HG02678 (cell line): ENCODE results near the gene CFAP43.

ENCODE experiments used
- ATAC-seq: cut with Tn5 transposase; IDR thresholded peaks from one replicate; pipeline ENCODE4 v1.9.1; 2021; ENCODE audit warnings: mild to moderate bottlenecking, moderate library complexity; ENCODE audit not compliant: unreplicated experiment

Gene CFAP43, protein sequence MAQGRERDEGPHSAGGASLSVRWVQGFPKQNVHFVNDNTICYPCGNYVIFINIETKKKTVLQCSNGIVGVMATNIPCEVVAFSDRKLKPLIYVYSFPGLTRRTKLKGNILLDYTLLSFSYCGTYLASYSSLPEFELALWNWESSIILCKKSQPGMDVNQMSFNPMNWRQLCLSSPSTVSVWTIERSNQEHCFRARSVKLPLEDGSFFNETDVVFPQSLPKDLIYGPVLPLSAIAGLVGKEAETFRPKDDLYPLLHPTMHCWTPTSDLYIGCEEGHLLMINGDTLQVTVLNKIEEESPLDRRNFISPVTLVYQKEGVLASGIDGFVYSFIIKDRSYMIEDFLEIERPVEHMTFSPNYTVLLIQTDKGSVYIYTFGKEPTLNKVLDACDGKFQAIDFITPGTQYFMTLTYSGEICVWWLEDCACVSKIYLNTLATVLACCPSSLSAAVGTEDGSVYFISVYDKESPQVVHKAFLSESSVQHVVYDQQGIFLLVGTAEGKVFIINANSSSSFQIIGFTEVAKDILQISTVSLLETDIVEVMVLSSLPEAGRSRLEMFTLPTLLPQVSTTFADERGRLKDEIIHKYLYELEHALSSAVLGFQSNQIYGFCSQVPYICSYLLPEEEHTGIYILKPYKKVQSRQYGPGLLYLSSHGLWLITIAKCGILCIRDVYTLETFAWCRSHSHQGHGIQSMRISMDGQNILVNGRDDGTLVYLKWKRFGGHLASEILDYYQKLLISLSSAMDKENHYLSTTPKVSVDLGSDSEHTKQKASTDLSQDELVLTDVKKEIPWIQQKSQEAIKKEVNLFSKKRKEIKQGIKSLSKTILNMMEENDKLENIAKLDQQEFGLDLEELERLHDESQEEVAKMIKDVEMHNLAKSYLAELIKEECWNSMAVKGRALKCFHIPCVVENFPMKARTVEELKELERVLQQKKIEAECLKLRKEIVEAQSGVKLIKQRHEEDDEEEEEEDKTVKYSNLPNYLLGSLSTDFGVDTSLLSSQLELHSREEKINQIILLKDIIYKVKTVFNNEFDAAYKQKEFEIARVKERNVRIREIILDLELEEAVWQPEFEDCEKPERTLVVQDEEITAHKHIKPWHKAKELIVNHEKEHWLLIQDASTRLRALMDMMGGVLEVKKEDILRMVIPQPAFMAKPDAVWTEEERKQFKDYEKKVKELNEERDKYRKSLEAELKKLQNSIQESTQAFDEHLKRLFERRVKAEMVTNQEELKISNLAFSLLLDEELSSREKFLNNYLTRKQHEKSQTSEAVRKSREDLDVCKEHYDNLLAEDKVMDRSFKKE (N-terminal part only)

DNA sequence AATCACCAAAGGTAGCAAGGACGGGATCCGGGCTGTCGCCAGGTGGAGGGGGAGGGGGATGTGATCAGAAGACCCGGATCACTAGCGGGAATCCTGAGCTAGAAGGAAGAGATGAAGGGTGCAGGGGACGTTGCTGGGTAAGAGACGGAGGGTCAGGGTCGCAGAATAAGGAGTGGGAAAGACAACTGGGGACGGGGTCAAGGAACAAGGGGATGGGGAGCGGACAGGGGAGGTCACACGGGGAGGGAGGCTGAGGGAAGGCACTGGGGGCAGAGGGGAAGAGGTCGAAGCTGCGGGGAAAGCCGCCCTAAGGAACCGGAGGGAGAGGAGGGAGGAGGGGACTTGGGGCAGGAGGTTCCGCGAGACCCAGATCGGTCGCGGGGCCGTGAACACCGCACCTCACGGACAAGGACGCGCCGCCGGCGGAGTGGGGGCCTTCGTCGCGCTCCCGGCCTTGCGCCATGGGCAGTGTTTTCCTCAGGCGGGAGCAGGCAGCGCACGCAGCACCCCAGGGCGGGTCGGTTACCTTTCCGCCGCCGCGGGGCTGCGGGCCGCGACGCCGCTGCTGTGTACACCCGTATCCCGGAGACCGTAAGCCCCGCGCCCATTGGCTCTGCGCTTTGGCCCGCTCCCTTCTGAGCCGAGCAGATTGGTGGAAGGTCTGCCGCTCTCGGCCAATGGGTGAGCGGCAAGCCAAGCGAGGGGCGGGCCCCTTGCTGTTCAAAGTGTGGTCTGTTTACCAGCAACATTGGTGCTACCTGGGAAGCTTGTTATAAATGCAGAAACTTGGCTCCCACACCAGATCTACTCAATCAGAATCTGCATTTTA, at the start of gene CFAP43:
TSS of gene CFAP43 (minus strand) at position 581 of the 829 bp plus-strand sequence. CDS start at position 463, 118 bp downstream.
- ATAC-seq, result peak; percentile 100

- ATAC-seq, result no peak
Observed at GRCh38 chr10:104281694-104282093, 49.5 kb upstream of the CFAP43 start.

DNA sequence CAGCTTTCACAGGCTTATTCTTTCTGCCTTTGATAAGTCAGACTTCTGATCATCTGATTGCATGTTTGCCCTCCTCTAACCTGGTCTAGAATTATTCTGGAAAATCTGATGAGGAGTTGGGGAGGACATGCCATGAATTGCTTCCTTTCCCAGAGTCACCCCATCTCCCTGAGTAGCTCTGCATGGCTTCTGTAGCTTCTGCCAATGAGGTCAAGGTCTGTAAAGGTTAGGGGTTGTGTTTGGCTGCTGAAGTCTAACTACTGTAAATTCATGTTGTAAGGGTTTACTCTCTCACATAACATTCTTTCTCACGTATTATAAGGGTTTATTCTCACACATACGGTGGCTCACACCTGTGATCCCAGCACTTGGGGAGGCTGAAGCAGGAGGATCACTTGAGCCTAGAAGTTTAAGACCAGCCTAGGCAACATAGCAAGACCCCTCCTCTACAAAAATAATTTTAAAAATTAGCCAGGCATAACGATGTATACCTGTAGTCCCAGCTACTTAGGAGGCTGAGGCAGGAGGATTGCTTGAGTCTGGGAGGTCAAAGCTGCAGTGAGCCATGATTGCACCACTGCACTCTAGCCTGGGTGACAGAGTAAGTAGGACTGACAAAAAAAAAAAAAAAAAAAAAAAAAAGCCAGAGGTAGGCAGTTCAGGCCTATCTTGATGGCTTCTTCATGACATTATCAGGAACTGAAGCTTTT, 47.5 kb upstream of the CFAP43 start:
- ATAC-seq, result no peak

DNA sequence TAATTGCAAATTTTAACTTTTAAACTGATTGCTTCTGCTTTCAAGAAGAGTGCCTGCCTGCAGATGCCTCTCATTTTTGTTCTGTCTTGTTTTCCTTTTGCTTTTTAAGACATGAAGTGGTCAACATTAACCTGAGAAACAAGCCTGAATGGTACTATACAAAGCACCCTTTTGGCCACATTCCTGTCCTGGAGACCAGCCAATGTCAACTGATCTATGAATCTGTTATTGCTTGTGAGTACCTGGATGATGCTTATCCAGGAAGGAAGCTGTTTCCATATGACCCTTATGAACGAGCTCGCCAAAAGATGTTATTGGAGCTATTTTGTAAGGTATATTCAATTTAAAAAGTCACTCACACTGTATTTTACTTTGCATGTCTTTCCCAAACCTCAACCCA, 45.6 kb upstream of the CFAP43 start:
- no peak for ATAC-seq

GRCh38 chr10:104276192-104276591, 44.0 kb upstream of the CFAP43 start:
- no peak for ATAC-seq

DNA sequence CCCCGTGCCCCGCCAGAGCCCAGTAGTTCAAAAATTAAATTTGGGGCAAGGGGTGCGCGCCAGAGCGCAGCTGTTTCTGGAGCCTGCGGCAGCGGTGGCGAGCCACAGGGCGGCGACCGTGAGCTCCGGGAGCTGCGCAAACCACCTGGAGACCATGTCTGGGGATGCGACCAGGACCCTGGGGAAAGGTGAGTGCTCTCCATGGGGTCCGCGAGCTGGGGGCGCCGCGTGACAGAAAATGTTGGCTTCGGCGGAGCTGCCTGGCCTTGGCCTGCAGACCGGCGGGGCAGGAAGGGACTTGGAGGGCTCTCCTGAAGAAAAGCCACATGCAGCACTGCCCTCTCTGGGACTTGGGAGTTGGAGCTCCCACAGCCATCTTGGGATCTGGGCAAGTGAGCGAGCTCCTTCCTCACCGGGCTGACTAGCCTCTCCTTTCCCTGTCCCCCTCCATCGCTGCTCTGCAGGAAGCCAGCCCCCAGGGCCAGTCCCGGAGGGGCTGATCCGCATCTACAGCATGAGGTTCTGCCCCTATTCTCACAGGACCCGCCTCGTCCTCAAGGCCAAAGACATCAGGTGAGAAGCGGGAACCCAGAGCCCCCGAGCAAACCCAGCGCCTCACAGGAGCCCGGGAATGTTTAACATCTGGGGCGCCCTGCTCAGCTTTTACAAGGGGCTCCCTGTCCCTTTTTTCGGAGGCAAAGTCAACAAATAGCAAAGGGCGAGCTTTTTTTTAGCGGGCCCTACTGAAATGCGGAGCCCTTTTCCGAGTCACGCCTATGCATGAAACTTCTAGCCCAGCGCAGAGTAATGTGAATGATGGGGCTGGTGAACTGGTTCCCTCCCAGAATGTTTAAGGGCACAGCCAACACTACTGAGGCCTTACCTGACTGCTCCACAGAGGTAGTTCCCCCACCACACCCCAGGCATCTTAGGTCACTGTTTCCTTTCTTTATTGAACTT, 42.9 kb upstream of the CFAP43 start:
- ATAC-seq, result peak; percentile 77

- no peak for ATAC-seq
Observed at GRCh38 chr10:104273899-104274575, 41.9 kb upstream of the CFAP43 start.

DNA sequence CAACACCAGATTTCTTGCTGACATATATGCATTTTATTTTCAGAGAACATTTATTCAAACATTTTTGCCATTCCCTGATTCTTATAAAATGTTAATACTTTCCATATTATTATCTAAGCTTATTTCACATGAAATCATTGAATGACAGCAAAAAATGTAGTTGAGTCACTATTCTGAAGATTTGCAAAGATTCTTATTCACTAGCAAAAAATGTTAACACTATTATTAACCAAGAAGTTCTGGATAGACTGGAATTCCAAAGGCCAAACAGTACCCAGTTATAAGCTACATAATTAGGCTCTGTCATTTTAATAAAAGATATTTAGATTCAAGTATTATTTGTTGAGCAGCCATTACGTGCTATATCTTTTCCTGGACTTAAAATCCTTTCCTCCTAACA, 41.1 kb upstream of the CFAP43 start:
- no peak for ATAC-seq

- peak; percentile 99 for ATAC-seq
Observed at GRCh38 chr10:104268713-104269645, 36.8 kb upstream of the CFAP43 start, which contains the start of gene GSTO2. TSS of gene GSTO2 (plus strand) at chr10:104269184. CDS start at chr10:104274916, 5,732 bp downstream.

- ATAC-seq, result no peak
Observed at GRCh38 chr10:104268405-104268712, 36.2 kb upstream of the CFAP43 start.

- ATAC-seq, result no peak
Observed at GRCh38 chr10:104267721-104268404, 35.7 kb upstream of the CFAP43 start.

DNA sequence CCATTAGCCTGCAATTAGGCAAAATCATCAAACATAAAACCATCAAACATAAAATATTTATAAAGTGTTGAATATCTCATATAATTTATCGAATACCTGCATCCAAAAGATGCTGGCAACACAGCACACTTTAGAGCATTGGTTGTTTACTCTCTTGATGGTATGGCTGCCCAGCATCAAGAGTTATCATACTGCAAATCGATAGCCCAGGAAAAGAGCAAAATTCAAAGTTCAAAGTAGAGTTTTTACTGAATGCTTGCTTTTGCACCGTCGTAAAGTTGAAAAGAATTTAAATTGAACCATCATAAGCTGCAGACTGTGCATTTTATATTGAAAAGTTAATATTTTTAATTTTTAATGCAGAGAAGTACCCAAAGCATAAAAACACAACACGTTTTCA, 32.6 kb upstream of the CFAP43 start:
- no peak for ATAC-seq

GRCh38 chr10:104262055-104262454, 29.9 kb upstream of the CFAP43 start:
- no peak for ATAC-seq

- ATAC-seq, result no peak
Observed at GRCh38 chr10:104260775-104261115, 28.6 kb upstream of the CFAP43 start.

GRCh38 chr10:104259999-104260774, 28.0 kb upstream of the CFAP43 start:
- no peak for ATAC-seq

DNA sequence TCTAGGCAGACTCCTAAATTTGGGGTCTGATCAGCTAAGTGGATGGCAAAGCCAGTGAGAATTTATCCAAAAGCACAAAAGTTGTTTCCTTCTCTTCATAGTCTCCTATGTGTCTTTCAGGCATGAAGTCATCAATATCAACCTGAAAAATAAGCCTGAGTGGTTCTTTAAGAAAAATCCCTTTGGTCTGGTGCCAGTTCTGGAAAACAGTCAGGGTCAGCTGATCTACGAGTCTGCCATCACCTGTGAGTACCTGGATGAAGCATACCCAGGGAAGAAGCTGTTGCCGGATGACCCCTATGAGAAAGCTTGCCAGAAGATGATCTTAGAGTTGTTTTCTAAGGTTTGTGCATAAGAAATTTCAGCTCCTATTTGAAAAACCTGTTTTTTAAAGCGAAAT, 27.3 kb upstream of the CFAP43 start:
- ATAC-seq, result no peak
